HEK293 (cell line): ENCODE results near the gene CFAP69.

ENCODE experiments used
- CTCF ChIA-PET: fragments of 350-600 bp; formaldehyde crosslinking; extraction: SDS; loops from one replicate; lab custom pipeline; 2021; ENCODE audit warnings: antibody characterized with exemption; lab: Yijun Ruan, JAX
- POLR2A ChIA-PET: fragments of 300-600 bp; formaldehyde crosslinking; extraction: SDS; loops from one replicate; lab custom pipeline; 2020; ENCODE audit warnings: antibody characterized with exemption, inconsistent platforms; lab: Yijun Ruan, JAX
- H3K27ac ChIP-seq: fragments of 200-500 bp; sonication (Bioruptor generic); 2 replicates; pipeline ENCODE4 v1.5.1; 2014; ENCODE audit warnings: low read depth, low read length, control low read depth, inconsistent platforms; ENCODE audit errors: extremely low read depth
- H3K36me3 ChIP-seq, 2 experiments: fragments of 200-500 bp in 1 of 2; sonication (Bioruptor generic) in 1 of 2; 1 replicate in 1 of 2; 2 replicates in 1 of 2; pipeline ENCODE4 v1.5.1; 2014 to 2017; ENCODE audit warnings: inconsistent platforms in 2 of 2, low read length in 2 of 2; ENCODE audit not compliant: control insufficient read depth in 2 of 2, insufficient read depth in 1 of 2
- H3K4me1 ChIP-seq: fragments of 200-500 bp; sonication (Bioruptor generic); 2 replicates; pipeline ENCODE4 v1.5.1; 2014; ENCODE audit warnings: mild to moderate bottlenecking, low read length, inconsistent platforms; ENCODE audit not compliant: control insufficient read depth, insufficient read depth
- H3K4me3 ChIP-seq: 2 replicates; pipeline ENCODE4 v1.5.1; 2011; ENCODE audit warnings: low read depth, mild to moderate bottlenecking, control low read depth, low read length, moderate library complexity
- H3K9me3 ChIP-seq: fragments of 200-500 bp; sonication (Bioruptor generic); 2 replicates; pipeline ENCODE4 v1.5.1; 2014; ENCODE audit warnings: low read depth, low read length, inconsistent platforms; ENCODE audit not compliant: control insufficient read depth, insufficient read depth
- KLF16 ChIP-seq: fragments of 450-650 bp; formaldehyde crosslinking; IDR thresholded peaks from 2 replicates; pipeline ENCODE4 v1.5.1; 2017; ENCODE audit warnings: missing biosample characterization, missing genetic modification characterization
- MZF1 ChIP-seq: fragments of 450-650 bp; formaldehyde crosslinking; IDR thresholded peaks from 2 replicates; pipeline ENCODE4 v1.5.1; 2017; ENCODE audit warnings: missing biosample characterization, missing genetic modification characterization, borderline replicate concordance
- PRDM1 ChIP-seq: fragments of 450-650 bp; formaldehyde crosslinking; IDR thresholded peaks from 2 replicates; pipeline ENCODE4; 2016; ENCODE audit warnings: missing biosample characterization, missing genetic modification characterization
- RBAK ChIP-seq: fragments of 450-650 bp; formaldehyde crosslinking; IDR thresholded peaks from 2 replicates; pipeline ENCODE4 v1.5.1; 2016; ENCODE audit warnings: missing biosample characterization, missing genetic modification characterization
- WT1 ChIP-seq: fragments of 450-650 bp; formaldehyde crosslinking; IDR thresholded peaks from 2 replicates; pipeline ENCODE4 v1.5.1; 2016; ENCODE audit warnings: missing biosample characterization, missing genetic modification characterization
- ZFP3 ChIP-seq: fragments of 450-650 bp; formaldehyde crosslinking; IDR thresholded peaks from 2 replicates; pipeline ENCODE4 v1.5.1; 2016; ENCODE audit warnings: low read depth, missing biosample characterization, missing genetic modification characterization
- ZFP41 ChIP-seq: fragments of 450-650 bp; formaldehyde crosslinking; IDR thresholded peaks from 2 replicates; pipeline ENCODE4 v1.5.1; 2016; ENCODE audit warnings: missing biosample characterization, missing genetic modification characterization, borderline replicate concordance
- ZFP69B ChIP-seq: fragments of 450-650 bp; formaldehyde crosslinking; IDR thresholded peaks from 2 replicates; pipeline ENCODE4 v1.5.1; 2016; ENCODE audit warnings: missing biosample characterization, missing genetic modification characterization
- ZIC2 ChIP-seq: fragments of 450-650 bp; formaldehyde crosslinking; IDR thresholded peaks from 2 replicates; pipeline ENCODE4 v1.5.1; 2016; ENCODE audit warnings: missing biosample characterization, missing genetic modification characterization
- ZNF146 ChIP-seq: fragments of 450-650 bp; formaldehyde crosslinking; IDR thresholded peaks from 2 replicates; pipeline ENCODE4 v1.5.1; 2016; ENCODE audit warnings: missing biosample characterization, missing genetic modification characterization
- ZNF155 ChIP-seq: fragments of 450-650 bp; formaldehyde crosslinking; IDR thresholded peaks from 2 replicates; pipeline ENCODE4 v1.5.1; 2016; ENCODE audit warnings: missing biosample characterization, missing genetic modification characterization
- ZNF239 ChIP-seq: fragments of 450-650 bp; formaldehyde crosslinking; IDR thresholded peaks from 2 replicates; pipeline ENCODE4 v1.5.1; 2016; ENCODE audit warnings: missing biosample characterization, missing genetic modification characterization
- ZNF302 ChIP-seq: fragments of 450-650 bp; formaldehyde crosslinking; IDR thresholded peaks from 2 replicates; pipeline ENCODE4 v1.5.1; 2016; ENCODE audit warnings: missing biosample characterization, missing genetic modification characterization, low read depth
- ZNF394 ChIP-seq: fragments of 450-650 bp; formaldehyde crosslinking; IDR thresholded peaks from 2 replicates; pipeline ENCODE4 v1.5.1; 2016; ENCODE audit warnings: missing biosample characterization, missing genetic modification characterization, mild to moderate bottlenecking, moderate library complexity, borderline replicate concordance
- ZNF416 ChIP-seq: fragments of 450-650 bp; formaldehyde crosslinking; IDR thresholded peaks from 2 replicates; pipeline ENCODE4 v1.5.1; 2016; ENCODE audit warnings: missing biosample characterization, missing genetic modification characterization
- ZNF48 ChIP-seq: fragments of 450-650 bp; formaldehyde crosslinking; IDR thresholded peaks from 2 replicates; pipeline ENCODE4 v1.5.1; 2016; ENCODE audit warnings: missing biosample characterization, missing genetic modification characterization
- ZNF521 ChIP-seq: fragments of 450-650 bp; formaldehyde crosslinking; IDR thresholded peaks from 2 replicates; pipeline ENCODE4 v1.5.1; 2017; ENCODE audit warnings: missing biosample characterization, mild to moderate bottlenecking, missing genetic modification characterization
- ZNF555 ChIP-seq: fragments of 450-650 bp; formaldehyde crosslinking; conservative IDR thresholded peaks from 2 replicates; pipeline ENCODE4 v1.5.1; 2017; ENCODE audit warnings: missing biosample characterization, mild to moderate bottlenecking, missing genetic modification characterization, inconsistent platforms
- ZNF654 ChIP-seq: fragments of 450-650 bp; formaldehyde crosslinking; IDR thresholded peaks from 2 replicates; pipeline ENCODE4 v1.5.1; 2016; ENCODE audit warnings: low read depth, missing biosample characterization, missing genetic modification characterization
- ZNF670 ChIP-seq: fragments of 450-650 bp; formaldehyde crosslinking; IDR thresholded peaks from 2 replicates; pipeline ENCODE4 v1.5.1; 2016; ENCODE audit warnings: missing biosample characterization, missing genetic modification characterization, low read depth
- ZNF701 ChIP-seq: fragments of 450-650 bp; formaldehyde crosslinking; IDR thresholded peaks from 2 replicates; pipeline ENCODE4 v1.5.1; 2016; ENCODE audit warnings: missing biosample characterization, missing genetic modification characterization
- ZNF707 ChIP-seq: fragments of 450-650 bp; formaldehyde crosslinking; IDR thresholded peaks from 2 replicates; pipeline ENCODE4 v1.5.1; 2016; ENCODE audit warnings: missing biosample characterization, missing genetic modification characterization
- ZNF777 ChIP-seq: fragments of 450-650 bp; formaldehyde crosslinking; IDR thresholded peaks from 2 replicates; pipeline ENCODE4 v1.5.1; 2017; ENCODE audit warnings: missing biosample characterization, missing genetic modification characterization, borderline replicate concordance
- ZNF830 ChIP-seq: fragments of 450-650 bp; IDR thresholded peaks from 2 replicates; pipeline ENCODE4 v1.5.0; 2018; ENCODE audit warnings: missing biosample characterization, missing genetic modification characterization, low read depth, mild to moderate bottlenecking, moderate library complexity
- ZNF837 ChIP-seq: fragments of 450-650 bp; formaldehyde crosslinking; IDR thresholded peaks from 2 replicates; pipeline ENCODE4 v1.5.1; 2016; ENCODE audit warnings: missing biosample characterization, missing genetic modification characterization
- ZSCAN16 ChIP-seq: fragments of 450-650 bp; formaldehyde crosslinking; IDR thresholded peaks from 2 replicates; pipeline ENCODE4 v1.5.1; 2016; ENCODE audit warnings: missing biosample characterization, missing genetic modification characterization
- ZSCAN18 ChIP-seq: fragments of 450-650 bp; formaldehyde crosslinking; IDR thresholded peaks from 2 replicates; pipeline ENCODE4 v1.5.1; 2016; ENCODE audit warnings: missing biosample characterization, missing genetic modification characterization
- TF ChIP-seq, protein P1 (sequence below): fragments of 450-650 bp; formaldehyde crosslinking; IDR thresholded peaks from 2 replicates; pipeline ENCODE4; 2016; ENCODE audit warnings: missing biosample characterization, missing genetic modification characterization
- TF ChIP-seq, protein P2 (sequence below): fragments of 450-650 bp; formaldehyde crosslinking; IDR thresholded peaks from 2 replicates; pipeline ENCODE4 v1.5.1; 2016; ENCODE audit warnings: missing biosample characterization, missing genetic modification characterization
- TF ChIP-seq, protein P3 (sequence below): fragments of 450-650 bp; formaldehyde crosslinking; IDR thresholded peaks from 2 replicates; pipeline ENCODE4 v1.5.1; 2016; ENCODE audit warnings: missing biosample characterization, missing genetic modification characterization

Gene CFAP69

DNA sequence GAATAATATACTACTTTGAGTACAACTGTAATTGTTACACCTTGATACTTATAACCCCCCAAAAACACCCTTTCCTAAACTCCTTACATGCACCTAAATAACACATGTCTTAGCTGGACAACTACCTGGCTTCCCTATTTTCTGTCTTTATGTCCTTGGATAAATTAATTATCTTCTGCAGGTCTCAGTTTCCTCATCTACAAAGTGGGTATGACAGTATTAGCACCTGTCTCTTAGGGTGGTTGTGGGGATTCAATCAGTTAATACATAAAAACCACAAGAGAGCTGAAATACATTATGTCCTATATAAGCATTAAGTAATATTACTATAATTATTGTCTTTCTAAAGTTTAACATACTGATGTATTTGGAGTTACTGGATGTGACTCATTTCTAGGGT is 22.6 kb upstream of the CFAP69 start:
- TF ChIP-seq ZNF654 (tag by site-specific recombination) (no peak), ZNF830 (tag by site-specific recombination) (no peak), ZNF777 (no peak), ZSCAN16 (tag by site-specific recombination) (no peak), ZSCAN18 (tag by site-specific recombination) (no peak), ZNF555 (tag by site-specific recombination) (no peak), MZF1 (tag by site-specific recombination) (no peak), ZFP41 (tag by site-specific recombination) (no peak), ZFP3 (tag by site-specific recombination) (no peak), WT1 (no peak), ZNF521 (no peak), ZNF146 (tag by site-specific recombination) (no peak), ZFP69B (tag by site-specific recombination) (no peak)
- TF ChIP-seq, protein P1, sequence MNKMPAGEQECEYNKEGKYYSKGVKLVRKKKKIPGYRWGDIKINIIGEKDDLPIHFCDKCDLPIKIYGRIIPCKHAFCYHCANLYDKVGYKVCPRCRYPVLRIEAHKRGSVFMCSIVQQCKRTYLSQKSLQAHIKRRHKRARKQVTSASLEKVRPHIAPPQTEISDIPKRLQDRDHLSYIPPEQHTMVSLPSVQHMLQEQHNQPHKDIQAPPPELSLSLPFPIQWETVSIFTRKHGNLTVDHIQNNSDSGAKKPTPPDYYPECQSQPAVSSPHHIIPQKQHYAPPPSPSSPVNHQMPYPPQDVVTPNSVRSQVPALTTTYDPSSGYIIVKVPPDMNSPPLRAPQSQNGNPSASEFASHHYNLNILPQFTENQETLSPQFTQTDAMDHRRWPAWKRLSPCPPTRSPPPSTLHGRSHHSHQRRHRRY (tag by site-specific recombination) = no peak
- TF ChIP-seq, protein P2, sequence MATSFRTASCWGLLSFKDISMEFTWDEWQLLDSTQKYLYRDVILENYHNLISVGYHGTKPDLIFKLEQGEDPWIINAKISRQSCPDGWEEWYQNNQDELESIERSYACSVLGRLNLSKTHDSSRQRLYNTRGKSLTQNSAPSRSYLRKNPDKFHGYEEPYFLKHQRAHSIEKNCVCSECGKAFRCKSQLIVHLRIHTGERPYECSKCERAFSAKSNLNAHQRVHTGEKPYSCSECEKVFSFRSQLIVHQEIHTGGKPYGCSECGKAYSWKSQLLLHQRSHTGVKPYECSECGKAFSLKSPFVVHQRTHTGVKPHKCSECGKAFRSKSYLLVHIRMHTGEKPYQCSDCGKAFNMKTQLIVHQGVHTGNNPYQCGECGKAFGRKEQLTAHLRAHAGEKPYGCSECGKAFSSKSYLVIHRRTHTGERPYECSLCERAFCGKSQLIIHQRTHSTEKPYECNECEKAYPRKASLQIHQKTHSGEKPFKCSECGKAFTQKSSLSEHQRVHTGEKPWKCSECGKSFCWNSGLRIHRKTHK (tag by site-specific recombination) = no peak
- Histone ChIP-seq H3K9me3 (no peaks in the 10 kb centered on the region), H3K4me1 (no peaks in the 10 kb centered on the region), H3K36me3 (no peaks in the 10 kb centered on the region), H3K27ac (no peak overlapping the region), H3K4me3 (no peak overlapping the region)
- ChIA-PET CTCF (interaction anchor here (1.4 kb wide), 1 partner anchor 205 kb away, joined by 3 read pairs; no protein-coding TSS in a partner anchor), POLR2A (interaction anchor here (1.6 kb wide), 1 partner anchor 11 kb away, joined by 8 read pairs; the partner anchor contains the start of gene STEAP2)

GRCh38 chr7:90222811-90223725 is 21.9 kb upstream of the CFAP69 start:
- POLR2A ChIA-PET = interaction anchor here (0.7 to 1.6 kb wide), 2 partner anchors 11 to 41 kb away, joined by 3 to 8 read pairs; partner anchors contain the start of gene STEAP2
- Histone ChIP-seq H3K27ac (no peak overlapping the region), H3K9me3 (no peaks in the 10 kb centered on the region), H3K4me3 (no peak overlapping the region), H3K36me3 (no peaks in the 10 kb centered on the region), H3K4me1 (no peaks in the 10 kb centered on the region)
- CTCF ChIA-PET = interaction anchor here (0.8 to 1.4 kb wide), 3 partner anchors 12 to 205 kb away, joined by 3 to 9 read pairs (median 8); partner anchors contain the start of gene STEAP2
- TF ChIP-seq ZNF416 = no peak
- no peak for TF ChIP-seq RBAK (tag by site-specific recombination)
- no peak for TF ChIP-seq ZNF239 (tag by site-specific recombination)
- TF ChIP-seq ZIC2 (tag by site-specific recombination) = no peak
- TF ChIP-seq ZNF155 = no peak
- TF ChIP-seq ZNF302 (tag by site-specific recombination) = no peak
- TF ChIP-seq ZNF670 (tag by site-specific recombination) = no peak
- no peak for TF ChIP-seq KLF16 (tag by site-specific recombination)
- no peak for TF ChIP-seq PRDM1 (tag by site-specific recombination)
- TF ChIP-seq, protein P3, sequence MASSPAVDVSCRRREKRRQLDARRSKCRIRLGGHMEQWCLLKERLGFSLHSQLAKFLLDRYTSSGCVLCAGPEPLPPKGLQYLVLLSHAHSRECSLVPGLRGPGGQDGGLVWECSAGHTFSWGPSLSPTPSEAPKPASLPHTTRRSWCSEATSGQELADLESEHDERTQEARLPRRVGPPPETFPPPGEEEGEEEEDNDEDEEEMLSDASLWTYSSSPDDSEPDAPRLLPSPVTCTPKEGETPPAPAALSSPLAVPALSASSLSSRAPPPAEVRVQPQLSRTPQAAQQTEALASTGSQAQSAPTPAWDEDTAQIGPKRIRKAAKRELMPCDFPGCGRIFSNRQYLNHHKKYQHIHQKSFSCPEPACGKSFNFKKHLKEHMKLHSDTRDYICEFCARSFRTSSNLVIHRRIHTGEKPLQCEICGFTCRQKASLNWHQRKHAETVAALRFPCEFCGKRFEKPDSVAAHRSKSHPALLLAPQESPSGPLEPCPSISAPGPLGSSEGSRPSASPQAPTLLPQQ (tag by site-specific recombination) = no peak
- no peak for TF ChIP-seq ZNF48 (tag by site-specific recombination)
- no peak for TF ChIP-seq ZNF394
- no peak for TF ChIP-seq ZNF707 (tag by site-specific recombination)
- no peak for TF ChIP-seq ZNF701
- TF ChIP-seq ZNF837 = no peak
